GM19240 (cell line): Measurements from ENCODE around the gene ADM2.

Experiments
- DNase-seq: peaks from one replicate; pipeline ENCODE4 v3.0.0; 2011; ENCODE audit warnings: low spot score; ENCODE audit not compliant: insufficient read length

Gene ADM2

DNA sequence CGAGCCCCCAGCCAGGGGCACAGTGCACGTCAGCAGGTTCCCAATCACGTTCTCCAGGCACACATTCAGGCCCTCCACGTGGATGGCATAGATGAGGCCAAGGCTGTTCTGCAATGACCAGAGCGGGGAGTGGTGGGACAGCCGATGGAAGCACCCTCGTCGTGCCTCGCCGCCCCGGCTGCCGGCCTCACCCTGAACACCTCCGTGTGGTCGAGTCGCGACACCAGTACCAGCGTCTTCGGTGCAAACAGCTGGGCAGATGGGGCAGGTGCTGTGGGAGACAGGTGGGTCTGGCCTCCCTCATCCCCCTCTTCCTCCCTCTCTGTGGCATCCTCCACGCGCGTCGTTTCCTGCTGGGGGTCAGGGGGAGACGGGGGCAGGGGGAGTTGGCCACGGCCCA is 14.0 kb upstream of the ADM2 start:
- no peak for DNase-seq

DNA sequence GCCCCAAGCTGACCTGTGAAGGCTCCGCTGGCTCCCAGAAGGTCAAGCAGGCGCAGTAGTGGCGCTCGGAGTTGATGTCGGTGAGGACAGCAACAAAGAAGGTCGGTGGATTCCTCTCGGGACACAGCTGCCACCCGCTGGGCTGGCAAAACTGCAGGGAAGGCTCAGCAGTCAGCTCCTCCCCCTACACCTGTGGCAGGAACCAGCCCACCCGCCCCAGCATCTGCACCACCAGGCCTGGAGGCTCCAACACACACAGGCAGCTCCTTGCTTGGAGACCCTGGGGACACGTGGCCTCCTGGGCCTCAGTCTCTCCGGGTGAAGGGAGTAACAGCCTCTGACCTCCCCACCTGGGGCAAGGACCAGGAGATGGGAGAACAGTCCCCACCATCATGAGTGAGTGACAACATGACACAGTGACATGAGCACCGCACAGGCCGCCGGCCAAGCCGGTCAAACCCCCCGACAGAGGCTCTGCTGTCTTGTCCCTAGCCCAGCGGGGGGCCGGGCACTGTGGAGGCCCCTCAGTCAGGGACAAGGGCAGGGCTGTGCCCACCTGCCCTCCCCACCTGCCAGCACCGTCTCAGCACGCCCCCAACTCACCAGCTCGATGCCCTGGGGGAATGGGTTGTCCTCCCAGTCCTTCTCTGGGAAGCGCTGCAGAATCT is 13.4 kb upstream of the ADM2 start:
- DNase-seq, result no peak

DNA sequence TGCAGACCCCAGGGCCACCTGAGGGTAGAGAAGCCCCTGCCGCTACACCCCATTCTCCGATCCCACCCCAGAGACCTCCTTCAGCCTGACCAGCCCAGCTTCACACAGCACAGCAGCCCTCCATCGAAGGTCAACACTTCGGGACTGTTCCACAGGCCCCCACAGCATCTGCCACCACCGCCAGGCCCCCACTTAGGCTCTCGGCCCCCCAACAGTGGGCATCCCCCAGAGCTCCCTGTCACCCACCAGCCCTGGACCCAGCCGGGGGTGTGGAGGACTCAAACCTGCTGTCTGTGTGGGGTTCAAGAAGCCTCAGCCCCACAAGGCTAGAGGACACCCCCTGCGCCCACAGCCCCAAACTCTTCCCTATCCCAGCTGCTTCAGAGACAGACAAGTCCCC is 12.7 kb upstream of the ADM2 start:
- DNase-seq, result no peak

DNA sequence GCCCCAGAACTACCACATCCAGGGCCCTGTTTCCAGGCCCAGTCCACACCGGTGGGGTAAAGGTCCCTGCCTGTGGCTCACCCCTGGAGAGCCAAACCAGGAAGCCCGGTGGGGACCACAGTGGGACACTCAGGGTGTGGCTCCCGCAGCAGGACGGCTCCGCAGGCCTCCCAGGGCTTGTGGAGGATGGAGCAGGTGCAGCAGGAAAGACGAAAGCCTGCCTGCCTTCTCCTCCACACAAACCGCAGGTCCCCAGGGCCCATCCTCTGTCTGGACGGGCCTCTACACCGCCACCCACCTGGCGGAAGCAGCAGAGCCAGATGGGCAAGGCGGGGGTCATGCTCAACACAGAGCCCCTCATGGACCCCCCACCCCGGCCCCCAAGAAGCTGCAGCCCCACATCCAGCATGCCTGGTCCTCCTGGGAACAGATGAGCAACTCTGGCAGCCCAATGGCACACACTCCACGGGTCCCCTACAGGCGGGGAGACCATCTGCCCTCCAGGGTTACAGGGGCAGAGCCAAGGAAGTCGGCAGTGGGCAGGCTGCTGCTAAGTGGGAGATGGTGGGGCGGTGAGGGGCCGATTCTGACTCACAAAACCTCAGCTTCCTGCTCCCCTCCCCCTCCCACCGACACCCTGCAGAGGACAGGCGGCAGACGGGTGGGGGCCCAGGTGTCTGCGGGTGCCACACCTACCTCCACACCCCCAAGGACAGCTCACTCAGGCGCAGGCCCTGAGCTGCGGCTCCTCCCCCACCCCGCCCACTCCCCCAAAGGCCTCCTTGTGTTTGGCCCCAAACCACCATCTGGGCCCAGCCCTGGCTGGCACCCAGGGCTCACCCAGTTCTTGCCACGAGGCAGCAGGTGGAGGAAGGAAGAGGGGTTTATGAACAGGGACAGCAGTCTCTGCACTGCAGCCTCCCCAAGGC is 11.7 kb upstream of the ADM2 start:
- DNase-seq, result peak; percentile 95

DNA sequence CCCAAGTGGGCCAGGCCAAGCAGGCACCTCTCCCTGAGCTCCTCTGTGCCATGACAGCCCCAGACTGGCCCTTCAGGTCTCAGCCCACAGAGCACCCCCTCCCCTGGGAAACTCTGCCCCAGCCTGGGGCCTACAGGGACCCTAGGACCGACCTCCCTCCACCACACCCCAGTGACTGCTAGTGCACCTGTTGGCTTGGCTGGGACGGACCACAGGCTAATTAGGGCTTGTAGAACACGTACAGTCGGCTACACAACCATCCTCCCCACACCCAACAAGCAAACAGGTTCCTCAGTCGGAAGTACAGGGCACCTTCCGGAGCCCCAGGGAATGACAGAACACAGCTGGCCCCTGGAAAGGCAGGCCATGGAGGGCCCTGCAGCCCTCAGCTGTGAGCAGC is 10.9 kb upstream of the ADM2 start:
- no peak for DNase-seq

DNA sequence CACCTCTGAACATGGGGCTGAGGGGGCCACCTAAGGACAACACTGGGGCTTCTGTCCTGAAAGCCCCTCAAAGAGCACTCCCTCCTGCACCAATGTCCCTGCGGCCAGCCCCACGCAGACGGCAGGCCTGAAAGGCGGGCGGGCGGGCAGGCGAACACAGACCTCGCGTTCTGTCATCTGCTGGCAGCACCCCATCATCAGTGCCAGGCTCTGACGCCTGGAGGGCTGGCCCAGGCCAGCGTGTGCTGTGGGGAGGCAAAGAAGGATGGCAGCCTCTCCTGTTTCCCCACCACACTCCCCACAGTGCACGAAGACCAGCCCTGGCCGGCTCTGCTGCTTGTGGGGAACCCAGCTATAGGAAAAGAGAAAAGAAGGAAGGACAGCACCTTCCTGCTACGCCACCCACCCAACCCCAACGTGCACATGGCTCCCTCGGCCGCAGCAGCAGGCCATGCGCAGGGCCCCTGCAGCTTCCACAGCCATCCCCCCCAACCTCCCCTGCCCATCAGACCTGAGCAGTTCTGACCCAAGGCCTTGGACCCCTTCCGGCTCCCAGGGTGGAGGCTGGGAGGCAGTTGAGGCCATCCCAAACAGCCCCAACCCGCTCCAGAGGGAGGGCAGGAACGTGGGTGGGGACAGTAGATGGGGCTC is 10.0 kb upstream of the ADM2 start:
- DNase-seq, result no peak

DNA sequence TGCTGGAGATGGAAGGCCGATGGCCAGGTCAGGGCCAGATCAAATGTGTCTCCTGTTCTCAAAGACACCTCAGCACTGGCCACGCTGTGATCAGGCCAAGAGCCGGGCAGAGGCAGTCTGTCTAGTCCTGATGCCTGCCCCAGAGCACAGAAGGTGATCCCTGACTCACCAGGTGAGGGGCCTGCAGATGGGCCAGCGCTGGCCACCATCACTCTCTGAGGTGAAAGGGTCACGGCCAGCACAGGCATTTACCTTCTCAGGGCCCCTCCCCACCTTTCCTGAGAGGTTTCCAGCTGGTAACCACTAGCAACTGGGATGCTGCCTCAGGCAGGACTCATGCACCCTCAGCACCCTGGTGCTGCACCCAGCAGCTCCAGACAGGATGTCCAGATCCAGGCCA is 9.4 kb upstream of the ADM2 start:
- DNase-seq, result no peak

DNA sequence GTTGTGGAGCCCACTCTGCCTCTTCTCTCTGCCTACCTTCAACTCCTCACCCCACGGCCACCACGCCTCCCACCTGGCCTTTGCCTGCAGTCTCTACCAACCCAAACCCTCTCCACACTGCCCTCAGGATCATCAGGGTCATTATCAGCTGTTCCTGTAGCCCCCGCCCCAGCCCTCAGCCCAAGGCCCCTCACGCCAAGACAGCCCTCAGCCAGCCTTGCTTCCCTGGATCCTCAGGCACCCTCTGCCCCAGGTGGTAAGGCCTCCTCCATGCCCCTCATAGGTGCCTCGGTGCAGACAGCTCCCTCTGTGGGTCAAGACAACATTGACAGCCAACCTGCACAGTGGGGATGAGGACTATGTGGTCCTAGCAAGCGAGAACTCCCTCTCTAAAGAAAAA is 8.3 kb upstream of the ADM2 start:
- no peak for DNase-seq

DNA sequence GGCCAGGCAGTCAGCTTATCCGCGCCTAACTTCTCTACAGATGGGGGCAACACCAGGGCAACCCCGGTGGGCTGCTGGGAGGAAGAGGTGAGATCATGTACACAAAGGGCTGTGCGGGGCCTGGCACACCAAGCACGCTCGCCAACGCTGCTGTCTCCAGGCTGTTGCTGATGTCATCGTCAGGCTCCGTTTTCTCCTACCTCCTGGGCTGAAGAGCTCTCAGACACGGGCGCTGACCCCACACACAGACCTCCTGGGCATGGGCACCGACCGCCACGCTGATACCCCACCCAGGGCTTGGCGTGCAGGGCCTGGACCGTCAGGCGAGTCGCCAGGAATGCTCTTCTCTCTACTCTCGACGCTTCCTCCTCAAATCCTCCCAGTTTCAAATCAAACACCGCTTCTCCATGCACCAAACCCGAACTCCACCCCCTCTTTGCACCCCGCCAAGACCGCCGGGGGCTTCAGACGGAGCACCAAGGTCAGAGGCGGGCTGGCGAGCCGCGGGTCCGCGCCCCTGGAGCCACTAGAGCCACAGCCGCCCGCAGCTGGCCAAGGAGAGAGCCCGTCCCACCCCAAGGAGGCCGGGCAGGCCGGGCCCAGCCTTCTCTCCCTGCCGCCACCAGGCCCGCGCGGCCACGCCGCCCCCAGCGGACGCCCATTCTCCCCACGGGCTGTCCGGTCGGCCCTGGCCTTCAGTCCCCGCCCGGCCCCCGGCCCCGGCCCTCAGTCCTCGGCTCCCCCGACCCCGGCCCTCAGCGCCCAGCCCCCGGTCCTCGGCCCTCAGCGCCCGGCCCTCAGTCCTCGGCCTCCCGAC is 7.3 kb upstream of the ADM2 start:
- no peak for DNase-seq

DNA sequence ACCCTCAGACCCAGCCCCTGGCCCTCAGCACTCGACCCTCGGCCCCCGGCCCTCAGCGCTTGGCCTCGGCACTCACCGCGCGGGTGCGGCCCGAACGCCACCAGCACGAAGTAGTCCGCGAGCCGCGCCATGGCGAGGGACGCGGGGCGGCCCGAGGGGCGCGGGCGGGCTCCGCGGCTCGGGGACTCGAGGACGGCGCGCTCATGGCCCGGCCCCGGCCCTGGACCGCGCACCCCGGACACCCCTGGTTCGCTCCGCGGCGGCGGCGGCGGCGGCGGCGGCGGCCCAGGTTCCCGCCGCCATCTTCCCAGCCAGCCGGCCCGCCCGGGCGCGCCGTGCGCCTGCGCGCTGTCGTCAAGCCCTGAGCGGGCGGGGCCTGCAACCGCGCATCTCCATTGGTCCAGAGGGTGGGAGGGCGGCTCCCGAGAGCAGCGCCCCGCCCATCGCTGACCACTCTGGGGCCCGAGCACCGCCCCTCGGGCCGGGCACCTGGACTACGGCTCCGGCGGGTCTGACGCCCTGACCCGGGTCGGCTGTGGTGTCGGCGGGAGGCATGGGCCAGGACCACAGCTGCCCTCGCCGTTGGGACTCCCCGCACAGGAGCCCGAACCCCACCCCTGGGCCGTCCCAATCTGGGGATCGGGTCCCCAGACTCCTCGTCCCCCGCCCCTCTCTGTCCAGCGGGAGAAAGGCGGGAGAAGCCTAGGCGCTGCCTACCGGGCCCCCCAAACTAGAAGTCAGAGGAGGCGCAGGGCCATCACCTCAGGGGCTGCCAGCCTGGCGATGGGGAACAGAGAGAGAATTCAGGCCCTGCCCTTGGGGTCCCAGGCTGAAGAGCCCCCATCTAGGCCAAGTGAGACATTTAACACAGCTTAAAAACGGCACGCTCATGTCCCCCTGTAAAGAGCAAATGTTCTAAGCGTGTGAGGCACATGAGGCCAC is 6.4 kb upstream of the ADM2 start, which contains the start of gene SBF1:
Gene SBF1 (minus strand): TSS at position 326 of the 942 bp plus-strand sequence. CDS start 195 bp downstream, at position 131.
- DNase-seq, result peak; percentile 98

DNA sequence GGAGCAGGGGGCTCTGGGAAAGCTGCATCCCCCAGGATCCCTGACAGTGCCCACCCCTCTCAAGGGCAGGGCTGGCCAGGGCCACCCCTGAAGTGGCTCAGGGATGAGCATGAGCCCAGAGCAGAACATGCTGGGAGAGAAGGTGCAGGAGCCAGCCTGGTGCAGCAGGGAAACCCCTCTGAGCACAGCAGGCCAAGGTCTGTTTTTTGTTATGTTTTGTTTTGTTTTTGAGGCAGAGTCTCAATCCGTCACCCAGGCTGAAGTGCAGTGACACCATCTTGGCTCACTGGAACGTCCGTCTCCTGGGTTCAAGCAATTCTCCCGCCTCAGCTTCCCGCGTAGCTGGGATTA is 5.7 kb upstream of the ADM2 start:
- DNase-seq, result no peak

DNA sequence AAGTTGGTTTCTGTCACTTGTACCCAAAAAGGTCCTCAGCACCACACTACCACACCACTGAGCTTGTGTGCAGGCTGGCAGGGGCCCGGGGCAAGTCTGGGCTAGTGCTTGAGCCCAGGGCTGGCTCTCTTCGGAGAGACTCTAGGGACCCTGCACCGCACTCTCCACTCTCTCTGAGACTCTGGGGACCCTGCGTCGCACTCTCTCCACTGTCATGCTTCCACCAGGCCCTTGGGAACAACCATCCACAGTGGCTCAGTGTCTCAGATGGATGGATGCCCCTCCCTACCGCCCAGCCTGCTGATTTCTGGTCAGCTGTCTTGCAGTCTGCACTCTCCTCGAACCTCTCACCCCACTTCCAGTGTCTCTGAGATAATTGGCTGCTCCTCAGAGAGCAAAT is 4.5 kb upstream of the ADM2 start:
- no peak for DNase-seq

DNA sequence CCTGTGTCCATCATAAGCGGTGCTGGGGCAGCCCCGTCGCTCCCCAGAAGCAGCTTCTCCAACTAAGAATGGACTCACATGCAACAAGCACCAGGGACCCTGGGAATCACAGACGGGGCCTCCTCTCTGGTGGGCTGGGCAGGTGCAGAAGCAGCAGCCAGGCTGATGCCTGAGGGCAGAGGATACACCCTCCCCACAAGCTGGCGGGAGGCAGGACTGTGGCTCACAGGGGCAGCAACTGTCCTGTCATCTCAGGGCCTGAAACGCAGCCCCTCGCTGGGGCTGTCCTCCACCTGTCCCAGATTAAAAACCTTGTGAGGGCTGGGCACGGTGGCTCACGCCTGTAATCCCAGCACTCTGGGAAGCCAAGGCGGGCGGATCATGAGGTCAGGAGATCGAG is 3.4 kb upstream of the ADM2 start:
- DNase-seq, result no peak

DNA sequence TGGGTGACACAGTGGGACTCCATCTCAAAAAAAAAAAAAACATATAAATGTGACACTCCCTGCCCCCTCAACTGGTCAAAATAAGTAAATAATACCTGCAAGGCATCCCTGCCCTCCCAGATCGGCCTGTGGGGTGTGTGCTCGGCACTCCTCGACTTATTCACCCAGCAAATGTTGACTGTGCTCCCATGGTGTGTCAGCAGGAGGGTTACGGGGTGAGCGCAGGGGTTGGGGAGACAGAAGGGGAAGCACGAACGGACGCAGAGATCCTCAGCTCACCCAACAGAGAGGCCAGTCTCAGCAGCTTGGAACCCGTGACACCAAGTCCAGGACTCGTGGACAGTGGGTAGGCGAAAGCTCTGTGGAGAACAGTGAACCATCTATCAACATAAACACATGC is 1.6 kb upstream of the ADM2 start:
- no peak for DNase-seq

DNA sequence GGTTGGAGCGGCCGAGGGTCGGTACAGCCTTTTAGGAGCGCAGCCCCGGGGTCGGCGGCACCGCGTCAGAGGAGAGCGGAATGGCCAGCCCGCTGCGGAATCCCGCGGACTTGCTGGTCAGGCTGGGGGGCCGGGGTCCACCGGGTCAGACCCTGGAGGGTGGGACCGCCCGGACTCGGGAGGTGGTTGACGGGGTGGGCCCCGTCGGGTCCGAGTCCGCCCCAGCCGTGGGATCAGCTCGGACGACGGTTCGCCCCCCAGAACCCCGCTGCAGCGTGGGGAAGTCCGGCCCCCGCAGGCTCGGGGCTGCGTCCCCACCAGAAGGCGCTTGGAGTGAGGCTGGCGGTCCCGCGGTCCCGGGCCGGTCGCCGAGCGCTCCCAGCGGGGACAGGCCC is 301 bp upstream of the ADM2 start:
- DNase-seq, result no peak

DNA sequence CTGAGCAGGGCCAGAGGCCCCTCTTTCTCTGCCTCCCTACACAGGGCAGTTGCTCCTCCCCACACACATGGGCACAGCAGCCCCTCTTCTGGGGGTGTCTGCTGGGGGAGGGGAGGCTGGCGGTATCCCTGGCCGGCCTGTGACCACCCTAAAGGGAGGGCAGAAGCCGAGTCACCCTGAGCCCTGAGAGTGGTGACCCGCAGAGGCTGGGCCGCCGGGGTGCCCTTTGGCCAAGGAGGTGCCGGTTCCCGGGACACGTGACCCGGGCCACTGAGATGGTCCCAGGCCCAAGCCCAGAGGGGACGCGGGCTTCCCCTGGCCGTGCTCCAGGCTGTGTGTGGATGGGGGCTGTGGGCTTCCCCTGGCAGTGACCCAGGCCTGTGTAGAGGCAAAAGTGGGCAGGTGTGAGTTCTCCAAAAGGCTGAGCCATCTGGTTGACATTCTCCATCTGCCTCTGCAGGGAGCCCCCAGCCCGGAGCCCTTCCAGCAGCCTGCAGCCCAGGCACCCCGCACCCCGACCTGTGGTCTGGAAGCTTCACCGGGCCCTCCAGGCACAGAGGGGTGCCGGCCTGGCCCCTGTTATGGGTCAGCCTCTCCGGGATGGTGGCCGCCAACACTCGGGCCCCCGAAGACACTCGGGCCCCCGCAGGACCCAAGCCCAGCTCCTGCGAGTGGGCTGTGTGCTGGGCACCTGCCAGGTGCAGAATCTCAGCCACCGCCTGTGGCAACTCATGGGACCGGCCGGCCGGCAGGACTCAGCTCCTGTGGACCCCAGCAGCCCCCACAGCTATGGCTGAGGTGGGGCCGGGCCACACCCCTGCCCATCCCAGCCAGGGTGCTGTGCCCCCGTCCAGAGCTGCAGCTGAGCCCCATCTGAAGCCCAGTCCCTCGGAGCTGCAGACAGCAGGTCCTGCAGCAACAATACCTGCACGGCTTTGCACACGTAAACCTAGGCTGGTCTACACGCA is 1.0 kb downstream of the ADM2 start:
- DNase-seq, result no peak

DNA sequence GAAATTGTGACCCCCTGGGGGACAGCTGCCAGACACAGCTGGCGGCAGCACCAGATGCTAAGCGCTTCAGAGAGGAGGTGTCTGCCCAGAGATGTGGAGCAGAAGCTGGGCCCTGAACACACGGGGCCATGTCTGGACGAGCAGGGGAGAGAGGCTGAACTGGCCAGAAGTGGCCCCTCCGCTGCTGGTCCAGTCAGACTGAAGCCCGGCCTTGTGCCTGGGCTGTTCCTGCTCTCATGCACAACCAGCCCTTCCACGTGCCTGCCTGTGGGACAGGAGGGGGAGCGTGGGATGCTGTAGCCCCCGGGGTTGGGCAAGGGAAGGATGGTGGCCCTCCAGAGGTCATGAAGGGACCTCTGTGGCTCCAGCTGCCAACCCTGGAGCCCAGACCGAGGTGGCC is 1.8 kb downstream of the ADM2 start:
- no peak for DNase-seq

DNA sequence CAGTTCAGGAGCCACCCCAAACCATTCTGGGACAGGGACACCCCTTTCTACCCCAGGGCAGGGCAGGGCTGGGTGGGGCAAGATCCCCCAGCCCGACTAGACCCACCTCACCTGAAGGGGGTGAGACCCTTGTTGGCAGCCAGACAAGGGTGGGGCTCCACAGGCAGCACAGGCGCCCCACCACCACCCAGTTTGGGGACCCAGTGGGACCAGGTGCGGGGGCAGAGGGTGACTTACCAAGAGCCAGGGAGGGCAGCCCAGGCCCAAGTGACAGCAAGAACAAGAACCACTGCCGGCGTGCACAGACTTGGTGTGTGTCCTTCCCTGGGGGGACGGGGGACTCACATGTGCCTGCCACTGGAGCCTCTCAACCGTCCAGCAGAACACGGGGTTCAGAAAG is 2.2 kb downstream of the ADM2 start:
- DNase-seq, result no peak
